DMS153 treated with DMSO at 0.1 percent for 48 hours (cell line): Measurements from ENCODE around the gene SLC11A2.
"Not testable (repeated sequence)": the region's sequence is repeated elsewhere in the genome, so short reads cannot be mapped to it uniquely, and the experiment has no call there.

ENCODE experiments used
- DNase-seq: peaks from one replicate; lab custom pipeline; 2025; ENCODE audit not compliant: unreplicated experiment; lab: John Stamatoyannopoulos, UW

Gene SLC11A2

DNA sequence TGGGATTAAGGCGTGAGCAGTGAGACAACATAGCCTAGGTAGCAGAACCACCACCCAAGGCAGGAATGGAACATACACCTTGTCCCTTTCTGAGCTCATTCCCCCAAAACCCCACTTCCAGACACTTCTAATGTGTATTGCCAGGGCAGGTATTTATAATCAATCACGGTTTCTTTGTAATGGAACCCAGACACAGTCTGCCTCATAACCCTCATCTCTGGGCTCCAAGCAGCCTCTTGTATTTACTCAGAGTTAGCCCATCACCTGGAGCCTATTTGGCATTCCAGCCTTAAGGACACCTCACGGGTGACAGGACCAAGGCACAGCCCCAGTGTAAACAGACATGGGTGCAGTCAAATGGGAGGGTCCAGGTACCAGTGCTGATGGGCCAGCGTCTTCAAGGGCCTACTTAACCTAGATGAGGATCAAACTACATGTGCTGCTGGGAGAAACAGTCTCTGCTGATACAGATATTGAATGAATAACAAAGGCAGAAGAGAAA lies 76.3 kb downstream of the SLC11A2 start:
- DNase-seq = no peak

DNA sequence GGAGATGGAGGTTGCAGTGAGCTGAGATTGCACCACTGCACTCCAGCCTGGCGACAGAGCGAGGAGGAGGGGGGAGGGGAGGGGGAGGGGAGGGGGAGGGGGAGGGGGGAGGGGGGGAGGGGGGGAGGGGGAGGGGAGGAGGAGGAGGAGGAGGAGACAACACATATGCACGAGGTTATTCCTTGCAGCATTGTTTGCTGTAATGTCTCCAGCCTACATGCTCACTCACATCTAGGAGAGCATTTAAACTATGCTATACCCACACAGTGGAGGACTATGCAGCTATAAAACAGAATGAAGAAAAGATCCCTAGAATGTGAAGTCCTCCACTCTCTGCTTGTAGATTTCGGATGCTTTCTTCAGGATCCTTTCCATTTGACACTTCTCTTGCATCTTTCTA lies 77.4 kb downstream of the SLC11A2 start:
- DNase-seq = no peak

DNA sequence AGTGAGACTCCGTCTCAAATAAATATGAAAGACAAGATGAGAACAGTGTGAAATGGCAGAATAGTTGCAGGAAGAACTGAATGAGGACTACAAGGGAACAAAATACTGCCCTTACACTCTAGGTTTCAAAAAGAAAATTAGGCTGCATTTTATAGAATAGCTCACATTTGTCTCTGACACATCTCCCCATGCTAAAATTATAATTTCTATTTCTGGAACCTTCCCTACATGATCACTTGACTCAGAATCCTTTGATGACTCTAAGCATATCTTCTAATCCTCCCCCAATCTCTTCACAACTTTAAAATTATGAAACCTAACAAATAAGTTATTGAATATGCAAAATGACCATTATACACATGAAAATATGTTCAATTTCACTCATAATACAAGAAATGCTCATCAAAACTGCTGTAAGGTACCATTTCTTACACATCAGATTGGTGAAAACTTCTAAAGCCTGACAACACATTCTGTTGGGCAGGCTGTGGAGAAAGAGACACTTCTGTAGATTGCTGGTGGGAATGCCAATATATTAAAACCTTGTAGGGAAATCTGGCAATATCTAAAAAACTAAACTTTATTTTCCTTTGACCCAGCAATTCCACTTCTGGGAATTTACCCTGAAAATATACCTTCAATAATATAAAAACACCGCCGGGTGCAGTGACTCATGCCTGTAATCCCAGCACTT lies 78.1 kb downstream of the SLC11A2 start:
- DNase-seq = no peak

DNA sequence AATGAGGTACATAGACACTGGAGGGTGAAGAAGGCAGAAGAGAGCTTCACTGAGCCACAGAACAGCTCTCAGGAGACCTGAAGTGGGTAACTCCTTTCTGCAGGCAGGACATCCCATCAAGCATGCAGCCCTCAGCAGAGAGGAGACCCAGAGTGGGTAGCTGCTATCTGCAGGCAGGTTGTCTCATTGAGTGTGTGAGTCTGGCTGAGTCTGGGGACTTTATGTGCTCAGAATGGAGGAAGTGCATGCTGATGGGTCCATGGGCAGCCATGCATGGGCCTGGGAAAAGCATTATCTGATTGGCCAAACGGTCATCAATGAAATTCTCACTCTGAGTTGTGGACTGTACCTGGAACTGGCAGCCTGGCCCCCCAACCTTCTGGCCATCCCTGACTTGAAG lies 88.5 kb downstream of the SLC11A2 start:
- DNase-seq = no peak

DNA sequence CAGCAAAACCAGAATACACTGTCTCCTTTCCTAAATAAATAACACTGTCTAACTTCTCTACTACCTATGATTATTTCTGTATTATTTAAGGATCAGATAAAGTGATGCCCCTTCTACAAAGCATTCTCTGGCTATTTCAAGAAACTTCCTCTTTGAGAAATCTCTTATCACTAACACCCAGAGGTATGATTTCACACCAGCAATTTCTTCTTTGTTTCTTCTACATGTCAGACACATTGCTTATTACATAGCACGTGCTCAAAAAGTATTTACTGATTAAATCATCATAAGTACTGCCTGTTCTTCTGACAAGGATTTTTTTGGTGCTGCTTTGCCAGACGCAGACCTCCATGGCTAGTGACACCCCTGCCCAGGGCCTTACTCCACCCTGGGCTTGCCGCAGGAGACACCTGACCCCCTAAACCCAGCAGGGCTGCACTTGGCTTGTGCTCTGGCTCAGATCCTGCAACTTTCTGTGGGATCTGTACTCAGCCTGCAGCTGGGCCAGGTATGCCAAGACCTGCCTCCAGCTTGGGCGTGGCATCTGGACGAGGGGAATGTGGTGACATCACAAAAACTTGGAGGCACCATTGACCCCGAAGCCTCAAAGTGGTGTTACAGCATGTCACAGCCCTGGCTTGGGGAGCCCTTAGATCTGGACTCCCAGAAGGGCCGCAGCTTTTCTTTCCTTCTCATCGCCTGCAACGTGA lies 89.2 kb downstream of the SLC11A2 start:
- no peak for DNase-seq

DNA sequence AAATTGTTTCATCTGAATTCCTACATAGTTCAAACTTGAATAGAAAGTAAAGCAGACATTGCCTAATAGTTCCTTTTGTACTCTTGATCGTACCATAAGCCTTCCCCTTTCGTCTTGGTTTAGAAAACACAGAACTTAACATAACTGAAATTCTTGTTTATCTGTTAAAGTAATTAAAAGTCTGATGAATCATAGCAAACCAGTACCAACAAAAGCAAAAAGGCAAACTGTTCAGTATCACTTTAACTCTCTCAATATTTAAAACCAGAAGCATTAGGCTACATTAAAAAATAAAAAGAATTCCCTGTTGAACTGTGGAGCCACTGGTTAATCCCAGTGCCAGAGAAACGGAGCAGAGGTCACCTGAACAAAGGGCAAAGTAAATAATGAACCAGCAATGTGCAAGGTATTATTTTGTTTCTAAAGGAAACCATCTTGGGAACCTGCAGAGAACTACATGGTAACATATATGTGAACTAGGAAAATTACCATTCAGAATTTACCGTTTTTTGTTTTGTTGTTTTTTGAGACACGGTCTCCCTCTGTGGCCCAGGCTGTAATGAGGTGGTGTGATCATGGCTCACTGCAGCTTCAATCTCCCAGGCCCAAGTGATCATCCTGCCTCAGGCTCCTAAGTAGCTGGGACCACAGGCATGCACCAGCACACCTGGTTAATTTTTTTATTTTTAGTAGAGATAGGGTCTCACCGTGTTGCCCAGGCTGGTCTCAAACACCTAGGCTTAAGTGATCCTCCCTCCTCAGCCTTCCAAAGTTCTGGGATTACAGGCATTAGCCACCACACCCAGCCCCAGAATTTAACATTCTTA lies 91.0 kb downstream of the SLC11A2 start:
- DNase-seq = no peak

DNA sequence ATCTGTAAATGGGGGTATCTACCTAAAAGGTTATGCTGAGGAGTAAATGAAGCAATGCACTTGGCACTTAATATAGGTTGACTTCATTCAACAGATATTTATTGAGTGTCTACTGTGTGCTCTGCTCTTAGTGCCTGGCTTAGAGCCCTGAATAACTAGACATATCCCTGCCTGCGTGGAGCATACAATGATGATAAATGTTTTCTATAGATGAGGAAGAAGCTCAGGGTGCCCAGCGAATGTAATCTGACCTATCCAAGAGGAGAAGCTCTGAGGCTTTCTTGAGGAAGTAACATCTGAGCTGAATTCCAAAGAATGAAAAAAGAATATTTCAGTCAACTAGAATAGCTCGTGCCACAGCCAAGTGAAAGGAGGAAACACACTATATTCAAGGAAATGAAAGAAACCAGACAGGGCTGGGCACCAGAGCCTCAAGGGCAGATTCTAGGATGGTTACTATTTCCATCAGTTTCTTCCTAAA lies 91.8 kb downstream of the SLC11A2 start:
- no peak for DNase-seq

DNA sequence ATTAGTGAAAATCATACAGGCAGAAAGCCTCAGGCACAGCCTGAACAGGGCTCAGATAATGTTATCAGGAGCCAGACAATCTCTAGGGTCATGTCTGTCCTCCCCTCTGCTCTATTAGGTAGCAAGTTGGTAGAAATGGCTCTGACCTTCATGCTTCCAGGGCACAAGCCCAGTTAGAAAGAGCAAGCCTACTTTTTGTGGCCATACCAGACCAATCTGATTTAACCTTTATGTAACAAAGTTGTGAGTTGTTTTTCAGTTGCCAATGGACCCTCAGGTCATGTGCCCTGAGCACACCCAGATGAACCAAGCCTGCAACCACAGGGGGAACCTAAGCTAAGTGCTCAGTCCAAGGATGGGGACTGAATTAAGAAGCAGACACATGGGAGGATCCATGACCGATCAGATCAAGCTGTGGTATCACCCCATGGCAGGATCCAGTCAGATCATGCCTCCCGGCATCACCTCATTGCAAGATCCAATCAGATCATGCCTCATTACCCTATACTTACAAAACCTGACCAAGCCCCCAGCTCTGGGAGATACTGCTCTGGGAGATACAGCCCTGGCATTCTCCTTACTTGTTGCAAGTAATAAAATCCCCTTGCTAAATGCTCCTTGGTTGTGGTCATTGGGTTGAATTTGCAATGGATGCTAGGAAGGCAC lies 92.6 kb downstream of the SLC11A2 start:
- DNase-seq = no peak

DNA sequence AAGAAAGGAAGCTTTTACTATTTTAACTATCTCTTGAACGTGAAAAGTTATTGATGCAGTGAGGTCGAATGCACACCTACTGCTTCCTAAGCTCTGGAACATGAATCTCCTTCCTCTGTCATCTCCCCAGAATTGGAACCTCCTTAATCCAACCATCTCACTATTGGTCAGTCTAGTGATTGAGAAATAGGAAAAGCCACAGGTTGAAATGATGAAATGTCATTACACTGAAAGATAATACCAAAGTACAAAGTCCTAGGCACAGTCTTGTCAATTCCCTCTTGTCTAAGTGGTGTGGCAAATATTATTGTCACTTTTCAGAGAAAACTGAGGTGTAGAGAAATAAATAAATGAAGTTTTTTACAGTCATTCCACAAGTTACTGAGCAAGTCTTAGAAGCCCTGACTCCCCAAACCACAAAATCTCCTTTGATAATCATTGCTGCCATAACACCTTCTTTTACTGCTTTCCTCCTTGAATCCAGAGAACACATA lies 93.3 kb downstream of the SLC11A2 start:
- no peak for DNase-seq

DNA sequence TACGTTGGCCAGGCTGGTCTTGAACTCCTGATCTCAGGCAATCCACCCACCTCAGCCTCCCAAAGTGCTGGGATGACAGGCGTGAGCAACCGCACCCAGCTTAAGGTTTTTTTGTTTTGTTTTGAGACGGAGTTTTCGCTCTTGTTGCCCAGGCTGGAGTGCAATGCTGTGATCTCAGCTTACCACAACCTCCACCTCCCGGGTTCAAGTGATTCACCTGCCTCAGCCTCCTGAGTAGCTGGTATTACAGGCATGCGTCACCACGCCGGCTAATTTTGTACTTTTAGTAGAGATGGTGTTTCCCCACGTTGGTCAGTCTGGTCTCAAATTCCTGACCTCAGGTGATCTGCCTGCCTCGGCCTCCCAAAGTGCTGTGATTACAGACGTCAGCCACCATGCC lies 95.7 kb downstream of the SLC11A2 start:
- DNase-seq = not testable (repeated sequence)

DNA sequence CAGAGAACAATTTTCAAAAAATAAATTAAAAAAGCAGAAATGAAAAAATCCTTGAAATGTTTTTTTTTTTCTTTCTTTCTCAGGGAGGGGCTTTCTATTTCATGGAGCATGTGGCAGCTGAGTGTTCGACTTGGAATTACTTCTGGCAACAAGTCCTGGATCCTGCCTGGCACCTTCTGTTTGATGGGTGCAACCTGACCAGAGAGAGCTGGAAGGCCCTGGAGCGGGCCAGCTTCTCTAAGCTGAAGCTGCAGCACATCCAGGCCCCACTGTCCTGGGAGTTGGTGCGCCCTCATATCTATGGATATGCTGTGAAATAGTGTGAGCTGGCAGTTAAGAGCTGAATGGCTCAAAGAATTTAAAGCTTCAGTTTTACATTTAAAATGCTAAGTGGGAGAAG lies 96.4 kb downstream of the SLC11A2 start:
- no peak for DNase-seq
